GM12878 (cell line): ENCODE measurements around the gene IFNK. TPM values are rescaled to one million over a fixed set of nuclear protein-coding genes. Genes with fewer than 3 reads are reported as not detected.

Experiments
- ATAC-seq: fragments of 200-7000 bp; cut with Tn5 transposase; 3 replicates; pipeline ENCODE4 v1.9.1; 2020; ENCODE audit warnings: mild to moderate bottlenecking, moderate library complexity
- BruUV-seq: library from RNA; stranded (reverse); fragments of 400-500 nt; replicated peaks from 2 replicates; lab custom pipeline; 2021; lab: Mats Ljungman, UMichigan
- CTCF ChIA-PET: fragments of 300-600 bp; sonication (Branson Sonifier 250); formaldehyde crosslinking; extraction: SDS; loops from one replicate; lab custom pipeline; 2021; ENCODE audit warnings: inconsistent platforms; lab: Yijun Ruan, JAX
- POLR2A ChIA-PET: fragments of 350-600 bp; formaldehyde crosslinking; extraction: SDS; loops from one replicate; lab custom pipeline; 2021; ENCODE audit warnings: inconsistent platforms; lab: Charles Lee
- RAD21 ChIA-PET: fragments of 300-600 bp; sonication (Branson Sonifier 250); formaldehyde crosslinking; loops from one replicate; lab custom pipeline; 2023; ENCODE audit warnings: antibody characterized with exemption; ENCODE audit not compliant: unreplicated experiment; lab: Charles Lee
- SMC1A ChIA-PET: fragments of 300-600 bp; sonication (Branson Sonifier 250); formaldehyde crosslinking; loops from one replicate; lab custom pipeline; 2023; ENCODE audit not compliant: unreplicated experiment, uncharacterized antibody; lab: Charles Lee
- DNase-seq: peaks from one replicate; pipeline ENCODE4 v3.0.0-alpha.2; 2011; ENCODE audit warnings: low read depth, low spot score
- FAIRE-seq: peaks from 3 replicates; lab custom pipeline; 2011; peaks lifted over from hg19 to GRCh38; lab: Jason Lieb, UNC
- H2AFZ ChIP-seq: 2 replicates; pipeline ENCODE4 v1.6.0; 2011; ENCODE audit warnings: low read depth, low read length, control low read depth; ENCODE audit not compliant: control insufficient read depth
- H3K27ac ChIP-seq: 2 replicates; pipeline ENCODE4 v1.5.1; 2011; ENCODE audit warnings: control low read depth; ENCODE audit not compliant: control insufficient read depth, insufficient read depth
- H3K27me3 ChIP-seq, 2 experiments: replicated peaks in 1 of 2; 2 replicates each; pipeline versions ENCODE4 v1.6.0 to v1.6.1; 2011; ENCODE audit warnings: low read length in 1 of 2; ENCODE audit not compliant: control insufficient read depth in 2 of 2, insufficient read depth in 2 of 2
- H3K36me3 ChIP-seq, 2 experiments: 2 replicates each; pipeline ENCODE4 v1.5.1; 2011; ENCODE audit warnings: low read length in 1 of 2; ENCODE audit not compliant: control insufficient read depth in 2 of 2, insufficient read depth in 2 of 2
- H3K4me1 ChIP-seq: 2 replicates; pipeline ENCODE4 v1.6.1; 2011; ENCODE audit warnings: mild to moderate bottlenecking, low read length, moderate library complexity, mixed read lengths; ENCODE audit not compliant: control insufficient read depth, insufficient read depth
- H3K4me2 ChIP-seq: 2 replicates; pipeline ENCODE4 v1.6.0; 2011; ENCODE audit warnings: control low read depth; ENCODE audit not compliant: control insufficient read depth, insufficient read depth
- H3K4me3 ChIP-seq: fragments of 200-600 bp; sonication (generic); 2 replicates; pipeline ENCODE4 v1.5.1; 2016
- H3K79me2 ChIP-seq: 2 replicates; pipeline ENCODE4 v1.6.0; 2011; ENCODE audit warnings: low read length; ENCODE audit not compliant: control insufficient read depth, insufficient read depth
- H3K9ac ChIP-seq: 2 replicates; pipeline ENCODE4 v1.8.0; 2011; ENCODE audit warnings: low read length, control low read depth, mixed read lengths; ENCODE audit not compliant: control insufficient read depth, insufficient read depth
- H3K9me3 ChIP-seq: replicated peaks from 3 replicates; pipeline ENCODE4 v1.5.1; 2011; ENCODE audit warnings: mild to moderate bottlenecking, low read length; ENCODE audit not compliant: control insufficient read depth, insufficient read depth
- H4K20me1 ChIP-seq: 2 replicates; pipeline ENCODE4 v1.6.0; 2011; ENCODE audit not compliant: control insufficient read depth, insufficient read depth
- ATF7 ChIP-seq: fragments of 450-650 bp; IDR thresholded peaks from 2 replicates; pipeline ENCODE4 v1.6.1; 2016; ENCODE audit warnings: low read depth, mild to moderate bottlenecking
- CHD4 ChIP-seq: fragments of 200-600 bp; sonication (generic); IDR thresholded peaks from 2 replicates; pipeline ENCODE4 v1.6.1; 2016; ENCODE audit warnings: mild to moderate bottlenecking
- HDGF ChIP-seq: fragments of 450-650 bp; IDR thresholded peaks from 2 replicates; pipeline ENCODE4 v1.6.1; 2016; ENCODE audit warnings: antibody characterized with exemption
- JUNB ChIP-seq: IDR thresholded peaks from 2 replicates; pipeline ENCODE4 v1.6.1; 2016; ENCODE audit warnings: antibody characterized with exemption, mild to moderate bottlenecking
- MTA3 ChIP-seq: IDR thresholded peaks from 2 replicates; pipeline ENCODE4 v1.6.1; 2012; ENCODE audit warnings: low read length, inconsistent platforms, borderline replicate concordance
- MYB ChIP-seq: fragments of 150-350 bp; IDR thresholded peaks from 2 replicates; pipeline ENCODE4 v1.6.1; 2014; ENCODE audit warnings: mild to moderate bottlenecking, low read depth, low read length, borderline replicate concordance
- TBL1XR1 ChIP-seq: IDR thresholded peaks from 2 replicates; pipeline ENCODE4 v1.6.1; 2012; ENCODE audit warnings: low read depth, low read length, improper control_type of control experiment
- YBX1 ChIP-seq: fragments of 450-650 bp; IDR thresholded peaks from 2 replicates; pipeline ENCODE4 v1.6.1; 2016; ENCODE audit warnings: antibody characterized with exemption
- YY1 ChIP-seq: IDR thresholded peaks from 2 replicates; pipeline ENCODE4 v1.6.1; 2011; ENCODE audit warnings: low read depth, mild to moderate bottlenecking, low read length
- WGBS: methylation state at CpG from one replicate; pipeline ENCODE4 v1.1.6; 2016; ENCODE audit warnings: low lambda C conversion rate; ENCODE audit not compliant: insufficient replicate concordance, insufficient coverage; ENCODE audit errors: missing lambda C conversion rate; 5-methylcytosine and 5-hydroxymethylcytosine counted together
- in situ Hi-C: fragments of 300-500 bp; cut with MboI; formaldehyde crosslinking; loops from 9 replicates; pipeline ENCODE4 v1.14.3; 2018; ENCODE audit warnings: mixed read lengths
- intact Hi-C: fragments of 100-400 bp; cut with micrococcal nuclease; formaldehyde crosslinking; loops from one replicate; pipeline ENCODE4 v1.14.2; 2022; ENCODE audit not compliant: unreplicated experiment
- polyA plus RNA-seq, 11 experiments: library from polyadenylated mRNA; depleted of rRNA in 4 of 11; unstranded in 6 of 11; stranded (reverse) in 5 of 11; fragments of >200 nt; fragmentation: Nextera tagmentation in 4 of 11; fragmentation: Illumina TruSeq in 1 of 11; extraction: Ambion mirVana in 4 of 11; extraction: Trizol in 1 of 11; gene quantifications; 1 replicate in 1 of 11; 2 replicates in 10 of 11; pipeline versions ENCODE4 v1.2.1 to v1.2.3, GENCODE V29; 2011 to 2016; ENCODE audit warnings: inconsistent platforms in 2 of 11, missing spikeins in 2 of 11, low read depth in 1 of 11
- total RNA-seq, 4 experiments: library from RNA; depleted of rRNA in 3 of 4; stranded (reverse); fragments of >200 nt in 3 of 4; fragmentation: Illumina TruSeq in 1 of 4; extraction: Trizol in 1 of 4; gene quantifications; 2 replicates each; pipeline versions ENCODE4 v1.2.1 to v1.2.3, GENCODE V29; 2013 to 2021
- TF ChIP-seq, protein P1 (sequence below): fragments of 450-650 bp; IDR thresholded peaks from 2 replicates; pipeline ENCODE4 v1.6.1; 2017; ENCODE audit warnings: mild to moderate bottlenecking, moderate library complexity
- TF ChIP-seq, protein P2 (sequence below): fragments of 450-650 bp; IDR thresholded peaks from 2 replicates; pipeline ENCODE4 v1.6.1; 2018; ENCODE audit warnings: mild to moderate bottlenecking, low read depth, moderate library complexity; ENCODE audit not compliant: partially characterized antibody

IFNK gene
- total and polyA plus RNA-seq, 10 of the 15 experiments (the other 5 are each of a cell fraction or from before 2014, with no cell fraction given), result 0.06 TPM; not detected in 9

- TF ChIP-seq, protein P1, sequence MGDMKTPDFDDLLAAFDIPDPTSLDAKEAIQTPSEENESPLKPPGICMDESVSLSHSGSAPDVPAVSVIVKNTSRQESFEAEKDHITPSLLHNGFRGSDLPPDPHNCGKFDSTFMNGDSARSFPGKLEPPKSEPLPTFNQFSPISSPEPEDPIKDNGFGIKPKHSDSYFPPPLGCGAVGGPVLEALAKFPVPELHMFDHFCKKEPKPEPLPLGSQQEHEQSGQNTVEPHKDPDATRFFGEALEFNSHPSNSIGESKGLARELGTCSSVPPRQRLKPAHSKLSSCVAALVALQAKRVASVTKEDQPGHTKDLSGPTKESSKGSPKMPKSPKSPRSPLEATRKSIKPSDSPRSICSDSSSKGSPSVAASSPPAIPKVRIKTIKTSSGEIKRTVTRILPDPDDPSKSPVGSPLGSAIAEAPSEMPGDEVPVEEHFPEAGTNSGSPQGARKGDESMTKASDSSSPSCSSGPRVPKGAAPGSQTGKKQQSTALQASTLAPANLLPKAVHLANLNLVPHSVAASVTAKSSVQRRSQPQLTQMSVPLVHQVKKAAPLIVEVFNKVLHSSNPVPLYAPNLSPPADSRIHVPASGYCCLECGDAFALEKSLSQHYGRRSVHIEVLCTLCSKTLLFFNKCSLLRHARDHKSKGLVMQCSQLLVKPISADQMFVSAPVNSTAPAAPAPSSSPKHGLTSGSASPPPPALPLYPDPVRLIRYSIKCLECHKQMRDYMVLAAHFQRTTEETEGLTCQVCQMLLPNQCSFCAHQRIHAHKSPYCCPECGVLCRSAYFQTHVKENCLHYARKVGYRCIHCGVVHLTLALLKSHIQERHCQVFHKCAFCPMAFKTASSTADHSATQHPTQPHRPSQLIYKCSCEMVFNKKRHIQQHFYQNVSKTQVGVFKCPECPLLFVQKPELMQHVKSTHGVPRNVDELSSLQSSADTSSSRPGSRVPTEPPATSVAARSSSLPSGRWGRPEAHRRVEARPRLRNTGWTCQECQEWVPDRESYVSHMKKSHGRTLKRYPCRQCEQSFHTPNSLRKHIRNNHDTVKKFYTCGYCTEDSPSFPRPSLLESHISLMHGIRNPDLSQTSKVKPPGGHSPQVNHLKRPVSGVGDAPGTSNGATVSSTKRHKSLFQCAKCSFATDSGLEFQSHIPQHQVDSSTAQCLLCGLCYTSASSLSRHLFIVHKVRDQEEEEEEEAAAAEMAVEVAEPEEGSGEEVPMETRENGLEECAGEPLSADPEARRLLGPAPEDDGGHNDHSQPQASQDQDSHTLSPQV, result no peak
- TF ChIP-seq ATF7, result no peak
- no peak for TF ChIP-seq CHD4
- TF ChIP-seq, all 136 proteins: peak for 0
Observed at GRCh38 chr9:27540502-27540901, 16.4 kb downstream of the IFNK start (continued).

DNA sequence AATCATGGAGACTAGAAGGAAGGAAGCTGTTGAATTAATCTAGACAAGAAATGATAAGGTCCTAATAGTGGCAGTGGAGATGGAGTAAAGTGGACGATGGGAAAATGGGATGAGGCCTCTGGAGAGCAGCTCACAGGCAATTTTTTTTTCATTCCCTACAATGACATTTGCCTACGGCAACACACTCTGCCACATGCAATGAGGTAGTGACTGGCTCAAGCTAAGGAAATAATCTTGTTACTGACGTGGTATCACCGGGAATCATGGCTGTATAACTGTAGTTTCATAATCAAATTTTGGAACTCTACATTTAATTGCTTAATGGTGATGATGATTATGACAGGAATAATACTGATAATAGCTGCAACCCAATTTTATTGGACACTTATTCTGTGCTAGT, 17.6 kb downstream of the IFNK start:
- FAIRE-seq (no peak), ATAC-seq (no peak), DNase-seq (no peak)
- Histone ChIP-seq H3K79me2 (no peaks in the 10 kb centered on the region), H3K4me3 (no peak overlapping the region), H3K9ac (no peak overlapping the region), H3K9me3 (no peaks in the 10 kb centered on the region), H3K27me3 (no peaks in the 10 kb centered on the region), H3K4me1 (peaks cover 10% of the 10 kb centered on the region), H2AFZ (no peak overlapping the region), H4K20me1 (no peaks in the 10 kb centered on the region), H3K27ac (no peak overlapping the region), H3K4me2 (no peak overlapping the region), H3K36me3 (no peaks in the 10 kb centered on the region; a peak in 1 of 4 replicates)
- ChIA-PET POLR2A (interaction anchor here (1.1 to 3.6 kb wide), 2 partner anchors 12 to 22 kb away, joined by 3 to 21 read pairs; partner anchors contain the start of gene MOB3B), SMC1A (interaction anchor here (1.6 to 2.0 kb wide), 2 partner anchors 19 to 27 kb away, joined by 5 to 8 read pairs; no protein-coding TSS in a partner anchor), CTCF (interaction anchor here (0.8 to 4.9 kb wide), 3 partner anchors 12 to 208 kb away, joined by 4 to 28 read pairs (median 4); partner anchors contain the start of gene MOB3B), RAD21 (interaction anchor here (0.9 to 1.5 kb wide), 2 partner anchors 14 to 209 kb away, joined by 4 read pairs; no protein-coding TSS in a partner anchor)
- no TSS peak for BruUV-seq
- in situ Hi-C loops (no loop called here), intact Hi-C loops (no loop called here)
- no peak for TF ChIP-seq JUNB
- no peak for TF ChIP-seq MTA3
- TF ChIP-seq MYB, result no peak
- TF ChIP-seq TBL1XR1, result no peak
- TF ChIP-seq HDGF, result no peak
- TF ChIP-seq, protein P2, sequence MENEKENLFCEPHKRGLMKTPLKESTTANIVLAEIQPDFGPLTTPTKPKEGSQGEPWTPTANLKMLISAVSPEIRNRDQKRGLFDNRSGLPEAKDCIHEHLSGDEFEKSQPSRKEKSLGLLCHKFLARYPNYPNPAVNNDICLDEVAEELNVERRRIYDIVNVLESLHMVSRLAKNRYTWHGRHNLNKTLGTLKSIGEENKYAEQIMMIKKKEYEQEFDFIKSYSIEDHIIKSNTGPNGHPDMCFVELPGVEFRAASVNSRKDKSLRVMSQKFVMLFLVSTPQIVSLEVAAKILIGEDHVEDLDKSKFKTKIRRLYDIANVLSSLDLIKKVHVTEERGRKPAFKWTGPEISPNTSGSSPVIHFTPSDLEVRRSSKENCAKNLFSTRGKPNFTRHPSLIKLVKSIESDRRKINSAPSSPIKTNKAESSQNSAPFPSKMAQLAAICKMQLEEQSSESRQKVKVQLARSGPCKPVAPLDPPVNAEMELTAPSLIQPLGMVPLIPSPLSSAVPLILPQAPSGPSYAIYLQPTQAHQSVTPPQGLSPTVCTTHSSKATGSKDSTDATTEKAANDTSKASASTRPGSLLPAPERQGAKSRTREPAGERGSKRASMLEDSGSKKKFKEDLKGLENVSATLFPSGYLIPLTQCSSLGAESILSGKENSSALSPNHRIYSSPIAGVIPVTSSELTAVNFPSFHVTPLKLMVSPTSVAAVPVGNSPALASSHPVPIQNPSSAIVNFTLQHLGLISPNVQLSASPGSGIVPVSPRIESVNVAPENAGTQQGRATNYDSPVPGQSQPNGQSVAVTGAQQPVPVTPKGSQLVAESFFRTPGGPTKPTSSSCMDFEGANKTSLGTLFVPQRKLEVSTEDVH, result no peak
- no peak for TF ChIP-seq YY1
- TF ChIP-seq YBX1, result no peak
- WGBS, result 67% methylated on average over 4 of the region's 4 CpGs
